ENCODE data around the gene GPR15LG. TPM values are rescaled to one million over a fixed set of nuclear protein-coding genes. Genes with fewer than 3 reads are reported as not detected.

Gene GPR15LG
- total RNA-seq, 6 experiments from 2014 or later, result not detected

DNA sequence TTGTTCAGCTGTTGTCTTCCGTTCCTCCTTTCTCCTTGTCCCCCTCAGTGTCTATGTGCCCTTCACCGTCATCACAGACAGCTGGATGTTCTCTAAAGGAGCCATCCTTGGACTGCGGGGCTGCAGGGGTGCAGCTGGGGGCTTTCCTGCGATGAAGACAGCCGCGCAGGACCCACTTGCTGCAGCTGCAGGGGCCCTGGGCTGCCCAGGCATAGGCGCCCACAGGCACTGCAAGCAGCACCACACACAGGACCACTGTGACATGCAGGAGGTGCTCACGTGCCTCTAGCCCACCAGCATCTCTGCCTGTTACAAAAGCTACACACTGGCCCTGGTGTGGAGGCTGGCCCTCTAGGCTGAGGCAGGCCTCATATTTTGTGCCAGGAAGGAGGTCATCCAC is 48.3 kb downstream of the GPR15LG start:
- Mint-ChIP-seq H3K4me1 (ENCODE audit: low read depth) (no peaks in the 10 kb centered on the region), H3K36me3 (ENCODE audit: low read depth) (no peaks in the 10 kb centered on the region), H3K4me3 (no peak overlapping the region), H3K9me3 (no peaks in the 10 kb centered on the region), H3K27me3 (ENCODE audit: insufficient read depth) (peaks cover 5% of the 10 kb centered on the region), H3K27ac (no peak overlapping the region)
- no peak for DNase-seq
- TF ChIP-seq, protein P1, sequence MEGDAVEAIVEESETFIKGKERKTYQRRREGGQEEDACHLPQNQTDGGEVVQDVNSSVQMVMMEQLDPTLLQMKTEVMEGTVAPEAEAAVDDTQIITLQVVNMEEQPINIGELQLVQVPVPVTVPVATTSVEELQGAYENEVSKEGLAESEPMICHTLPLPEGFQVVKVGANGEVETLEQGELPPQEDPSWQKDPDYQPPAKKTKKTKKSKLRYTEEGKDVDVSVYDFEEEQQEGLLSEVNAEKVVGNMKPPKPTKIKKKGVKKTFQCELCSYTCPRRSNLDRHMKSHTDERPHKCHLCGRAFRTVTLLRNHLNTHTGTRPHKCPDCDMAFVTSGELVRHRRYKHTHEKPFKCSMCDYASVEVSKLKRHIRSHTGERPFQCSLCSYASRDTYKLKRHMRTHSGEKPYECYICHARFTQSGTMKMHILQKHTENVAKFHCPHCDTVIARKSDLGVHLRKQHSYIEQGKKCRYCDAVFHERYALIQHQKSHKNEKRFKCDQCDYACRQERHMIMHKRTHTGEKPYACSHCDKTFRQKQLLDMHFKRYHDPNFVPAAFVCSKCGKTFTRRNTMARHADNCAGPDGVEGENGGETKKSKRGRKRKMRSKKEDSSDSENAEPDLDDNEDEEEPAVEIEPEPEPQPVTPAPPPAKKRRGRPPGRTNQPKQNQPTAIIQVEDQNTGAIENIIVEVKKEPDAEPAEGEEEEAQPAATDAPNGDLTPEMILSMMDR (IDR thresholded peaks at IDR 0.05), result no peak

DNA sequence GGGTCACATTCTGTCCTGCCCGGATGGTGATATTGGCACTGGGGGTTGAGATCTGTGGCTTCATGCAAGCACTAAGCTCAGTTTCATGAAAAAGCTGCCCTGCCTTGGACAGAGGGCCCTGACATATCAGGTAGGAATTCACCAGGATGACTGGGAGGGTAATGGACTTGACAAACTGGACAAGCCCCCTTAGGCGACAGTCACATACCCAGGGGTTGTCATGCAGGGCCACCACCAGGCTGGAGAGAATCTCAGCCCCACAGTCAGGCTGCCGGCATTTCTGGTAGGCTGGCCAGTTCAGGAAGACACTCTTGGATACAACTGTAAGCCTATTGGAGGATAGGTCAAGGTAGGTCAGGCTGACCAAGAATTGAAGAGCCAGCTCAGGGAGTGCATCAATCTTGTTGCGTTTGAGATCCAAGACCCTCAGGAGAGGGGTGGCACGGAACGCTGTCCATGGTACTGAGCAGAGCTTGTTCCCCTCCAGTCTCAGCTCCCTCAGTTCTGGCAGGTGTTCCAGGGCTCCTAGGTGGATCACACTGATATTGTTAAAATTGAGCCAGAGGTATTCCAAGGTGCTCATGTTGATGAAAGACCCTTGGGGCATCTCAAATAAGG is 50.9 kb downstream of the GPR15LG start:
- Mint-ChIP-seq H3K27ac (no peak overlapping the region), H3K36me3 (ENCODE audit: low read depth) (no peaks in the 10 kb centered on the region), H3K4me3 (no peak overlapping the region), H3K9me3 (no peaks in the 10 kb centered on the region), H3K4me1 (ENCODE audit: low read depth) (no peaks in the 10 kb centered on the region), H3K27me3 (ENCODE audit: insufficient read depth) (peaks cover 3% of the 10 kb centered on the region)
- DNase-seq, result no peak
- TF ChIP-seq, protein P1 (IDR thresholded peaks at IDR 0.05), result no peak

DNA sequence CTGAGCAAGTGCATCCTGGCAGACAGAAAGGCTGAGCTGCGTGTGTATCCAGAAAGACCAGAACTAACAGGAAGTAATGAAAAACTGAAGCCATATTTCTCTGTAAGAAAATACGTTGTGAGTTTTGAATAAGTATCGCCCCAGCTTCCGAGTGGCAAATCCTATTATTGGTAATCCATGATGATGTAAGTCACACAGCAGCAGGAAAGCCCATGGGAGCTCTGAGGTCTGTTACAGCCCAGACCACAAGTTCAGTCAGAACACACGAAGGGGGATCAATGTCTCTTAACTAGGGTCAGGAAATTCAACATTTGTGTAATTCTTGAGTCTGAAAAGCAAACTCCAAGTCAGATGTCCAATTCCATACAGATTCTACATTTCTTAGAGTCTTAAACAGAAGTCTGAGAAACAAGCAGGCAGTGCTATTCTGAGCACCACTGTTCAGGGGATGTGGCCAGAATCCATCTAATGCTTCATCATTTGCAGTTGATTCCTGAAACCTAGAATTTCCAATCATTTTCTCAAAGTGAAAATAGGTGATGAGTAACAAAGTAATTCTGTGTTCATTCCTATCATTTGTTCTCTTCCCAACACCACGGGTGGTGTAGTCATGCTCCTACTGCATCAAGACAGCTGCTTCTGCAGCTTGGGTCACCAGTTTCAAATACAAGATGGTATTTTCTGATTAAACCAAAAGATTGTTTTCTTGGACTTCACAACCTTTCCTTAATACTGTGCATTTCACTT is 52.0 kb downstream of the GPR15LG start, which contains the start of gene LRIT2:
TSS of gene LRIT2 (minus strand) at position 118 of the 747 bp plus-strand sequence. CDS start at position 94, 24 bp downstream.
- Mint-ChIP-seq H3K4me1 (ENCODE audit: low read depth) (no peaks in the 10 kb centered on the region), H3K27me3 (ENCODE audit: insufficient read depth) (peaks cover 3% of the 10 kb centered on the region), H3K4me3 (no peak within 1 kb of the TSS), H3K9me3 (no peaks in the 10 kb centered on the region), H3K27ac (no peak within 1 kb of the TSS), H3K36me3 (ENCODE audit: low read depth) (no peaks in the 10 kb centered on the region)
- no peak for DNase-seq
- TF ChIP-seq, protein P1 (IDR thresholded peaks at IDR 0.05), result no peak

DNA sequence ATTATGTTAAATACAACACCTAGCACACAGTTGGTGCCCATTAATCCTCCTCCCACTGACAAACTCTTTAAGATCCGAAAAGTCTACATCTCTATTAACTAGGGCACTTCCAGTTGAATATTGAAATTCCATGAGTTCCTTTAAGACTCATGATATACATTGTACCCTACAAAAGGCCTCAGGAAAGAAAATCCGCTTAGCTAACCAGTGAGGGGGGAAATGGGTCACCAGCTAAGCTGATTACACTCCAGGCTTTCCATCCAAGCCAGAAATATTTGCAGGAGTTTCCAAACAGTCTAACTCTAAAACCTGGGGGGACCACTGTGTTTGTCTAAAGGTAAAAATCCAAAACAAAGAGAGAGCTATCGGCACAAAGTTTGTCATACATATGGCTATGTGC is 53.0 kb downstream of the GPR15LG start:
- TF ChIP-seq, protein P1 (IDR thresholded peaks at IDR 0.05), result no peak

DNA sequence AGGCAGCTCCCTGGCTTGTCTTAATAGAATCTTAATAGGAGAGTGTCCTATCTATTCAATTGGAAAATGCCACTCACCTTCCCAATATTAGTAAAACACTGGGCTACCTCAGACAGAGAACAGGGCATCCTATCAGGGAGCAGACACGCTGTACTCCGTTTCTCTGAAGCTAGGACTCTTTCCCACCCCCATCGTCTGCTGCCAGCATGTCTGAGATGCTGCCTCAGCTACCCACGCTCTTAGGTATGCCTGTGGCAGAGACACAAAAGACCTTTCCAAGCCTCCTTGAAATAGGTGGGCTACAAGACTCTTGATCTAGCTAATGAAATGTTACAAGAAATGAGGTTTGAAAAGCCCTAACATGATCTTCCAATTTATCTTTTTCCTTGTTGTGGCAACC is 54.2 kb downstream of the GPR15LG start:
- H3K27me3 Mint-ChIP-seq (ENCODE audit: insufficient read depth), result peaks cover 6% of the 10 kb centered on the region
- TF ChIP-seq, protein P1 (IDR thresholded peaks at IDR 0.05), result no peak
- H3K36me3 Mint-ChIP-seq (ENCODE audit: low read depth), result no peaks in the 10 kb centered on the region

More for the DNA sequence above, 53.0 kb downstream of the GPR15LG start:
- no peak for DNase-seq
- no peak overlapping the region for H3K4me3 Mint-ChIP-seq
- no peak overlapping the region for H3K27ac Mint-ChIP-seq
- no peaks in the 10 kb centered on the region for H3K9me3 Mint-ChIP-seq
- H3K36me3 Mint-ChIP-seq (ENCODE audit: low read depth), result no peaks in the 10 kb centered on the region
- H3K27me3 Mint-ChIP-seq (ENCODE audit: insufficient read depth), result peaks cover 3% of the 10 kb centered on the region
- H3K4me1 Mint-ChIP-seq (ENCODE audit: low read depth), result no peaks in the 10 kb centered on the region

More for the DNA sequence above, 54.2 kb downstream of the GPR15LG start:
- no peak for DNase-seq
- H3K9me3 Mint-ChIP-seq, result no peaks in the 10 kb centered on the region
- no peak overlapping the region for H3K27ac Mint-ChIP-seq
- H3K4me1 Mint-ChIP-seq (ENCODE audit: low read depth), result no peaks in the 10 kb centered on the region
- no peak overlapping the region for H3K4me3 Mint-ChIP-seq
